ENCODE results near the gene CCT4. TPM values are rescaled to one million over a fixed set of nuclear protein-coding genes. Genes with fewer than 3 reads are reported as not detected.
"Not testable (repeated sequence)": the region's sequence is repeated elsewhere in the genome, so short reads cannot be mapped to it uniquely, and the experiment has no call there.

Gene CCT4
- total and polyA plus RNA-seq, 2 donors from 2014 or later, result 99.3 to 121 TPM

GRCh38 chr2:61878761-61879160, 9.7 kb downstream of the CCT4 start:
- no peak overlapping the region for H3K27ac ChIP-seq (ENCODE audit: low read depth in 2 of 2, low read length in 2 of 2)
- no peak for TF ChIP-seq CTCF (IDR thresholded peaks at IDR 0.05; ENCODE audit: borderline replicate concordance, extremely low read depth, insufficient read depth)
- H3K27me3 ChIP-seq (ENCODE audit: control insufficient read depth, insufficient read depth, low read length), result no peaks in the 10 kb centered on the region
- H3K9ac ChIP-seq (ENCODE audit: low read length in 3 of 3), result no peak overlapping the region
- peaks cover 12 to 43% (median 23%) of the 10 kb centered on the region in 3 donors for H3K36me3 ChIP-seq (ENCODE audit: control insufficient read depth in 2 of 3, insufficient read depth in 3 of 3, low read length in 3 of 3)
- no peak for DNase-seq
- FAIRE-seq, result peak; percentile 44
- no peaks in the 10 kb centered on the region for H3K4me1 ChIP-seq (ENCODE audit: control insufficient read depth in 2 of 3, insufficient read depth in 2 of 3, low read depth in 1 of 3, low read length in 3 of 3)
- no peak overlapping the region for H3K4me3 ChIP-seq (ENCODE audit: low read length in 3 of 3)
- no peaks in the 10 kb centered on the region for H3K9me3 ChIP-seq (ENCODE audit: control insufficient read depth in 2 of 3, insufficient read depth in 1 of 3, low read length in 3 of 3)
- intact Hi-C loops (cut with DNase I), result no loop called here

- Histone ChIP-seq H3K9me3 (ENCODE audit: control insufficient read depth in 2 of 3, insufficient read depth in 1 of 3, low read length in 3 of 3) (no peaks in the 10 kb centered on the region), H3K27me3 (ENCODE audit: control insufficient read depth, insufficient read depth, low read length) (no peaks in the 10 kb centered on the region), H3K27ac (ENCODE audit: low read depth in 2 of 2, low read length in 2 of 2) (no peak overlapping the region), H3K36me3 (ENCODE audit: control insufficient read depth in 2 of 3, insufficient read depth in 3 of 3, low read length in 3 of 3) (peaks cover 10 to 33% (median 19%) of the 10 kb centered on the region in 3 donors), H3K4me3 (ENCODE audit: low read length in 3 of 3) (no peak overlapping the region), H3K4me1 (ENCODE audit: control insufficient read depth in 2 of 3, insufficient read depth in 2 of 3, low read depth in 1 of 3, low read length in 3 of 3) (no peaks in the 10 kb centered on the region), H3K9ac (ENCODE audit: low read length in 3 of 3) (no peak overlapping the region)
- TF ChIP-seq CTCF (IDR thresholded peaks at IDR 0.05; ENCODE audit: borderline replicate concordance, extremely low read depth, insufficient read depth), result no peak
- DNase-seq, result no peak
- intact Hi-C loops (cut with DNase I), result no loop called here
- FAIRE-seq, result no peak
These were observed 10.7 kb downstream of the CCT4 start for GRCh38 chr2:61877571-61878245.

- H3K36me3 ChIP-seq (ENCODE audit: control insufficient read depth in 2 of 3, insufficient read depth in 3 of 3, low read length in 3 of 3), result peaks cover 7 to 37% (median 26%) of the 10 kb centered on the region in 3 donors
- TF ChIP-seq CTCF (IDR thresholded peaks at IDR 0.05; ENCODE audit: borderline replicate concordance, extremely low read depth, insufficient read depth), result no peak
- DNase-seq (no peak), FAIRE-seq (no peak)
- H3K4me1 ChIP-seq (ENCODE audit: control insufficient read depth in 2 of 3, insufficient read depth in 2 of 3, low read depth in 1 of 3, low read length in 3 of 3), result no peaks in the 10 kb centered on the region
- intact Hi-C loops (cut with DNase I), result no loop called here
- no peak overlapping the region for H3K27ac ChIP-seq (ENCODE audit: low read depth in 2 of 2, low read length in 2 of 2)
- H3K9ac ChIP-seq (ENCODE audit: low read length in 3 of 3), result no peak overlapping the region
- H3K9me3 ChIP-seq (ENCODE audit: control insufficient read depth in 2 of 3, insufficient read depth in 1 of 3, low read length in 3 of 3), result no peaks in the 10 kb centered on the region
- H3K27me3 ChIP-seq (ENCODE audit: control insufficient read depth, insufficient read depth, low read length), result no peaks in the 10 kb centered on the region
- H3K4me3 ChIP-seq (ENCODE audit: low read length in 3 of 3), result no peak overlapping the region
These were observed 12.1 kb downstream of the CCT4 start for GRCh38 chr2:61876400-61876799.

GRCh38 chr2:61866482-61867089, 21.9 kb downstream of the CCT4 start:
- not testable (repeated sequence) for FAIRE-seq

More at GRCh38 chr2:61866482-61867089, 21.9 kb downstream of the CCT4 start:
- H3K9ac ChIP-seq (ENCODE audit: low read length in 3 of 3); intact Hi-C loops (cut with DNase I); H3K27me3 ChIP-seq (ENCODE audit: control insufficient read depth, insufficient read depth, low read length); H3K9me3 ChIP-seq (ENCODE audit: control insufficient read depth in 2 of 3, insufficient read depth in 1 of 3, low read length in 3 of 3); H3K4me1 ChIP-seq (ENCODE audit: control insufficient read depth in 2 of 3, insufficient read depth in 2 of 3, low read depth in 1 of 3, low read length in 3 of 3); DNase-seq; H3K4me3 ChIP-seq (ENCODE audit: low read length in 3 of 3); H3K27ac ChIP-seq (ENCODE audit: low read depth in 2 of 2, low read length in 2 of 2): not testable (repeated sequence)
- peaks cover 11 to 21% (median 20%) of the 10 kb centered on the region in 3 donors for H3K36me3 ChIP-seq (ENCODE audit: control insufficient read depth in 2 of 3, insufficient read depth in 3 of 3, low read length in 3 of 3)

All from kidney (tissue), 14 donors.